DMS153 treated with DMSO at 0.1 percent for 48 hours (cell line): ENCODE measurements around the gene SPIRE2.
"Not testable (repeated sequence)": the region's sequence is repeated elsewhere in the genome, so short reads cannot be mapped to it uniquely, and the experiment has no call there.

Experiments used
- DNase-seq: peaks from one replicate; lab custom pipeline; 2025; ENCODE audit not compliant: unreplicated experiment; lab: John Stamatoyannopoulos, UW

The SPIRE2 gene

GRCh38 chr16:89834813-89835363, 6.6 kb downstream of the SPIRE2 start:
- not testable (repeated sequence) for DNase-seq

GRCh38 chr16:89836484-89836883, 8.2 kb downstream of the SPIRE2 start:
- DNase-seq: not testable (repeated sequence)

- no peak for DNase-seq
Observed at GRCh38 chr16:89837014-89837546, 8.8 kb downstream of the SPIRE2 start.

- DNase-seq: no peak
Observed at GRCh38 chr16:89841275-89841674, 13.0 kb downstream of the SPIRE2 start.

- no peak for DNase-seq
Observed at GRCh38 chr16:89842471-89843408, 14.5 kb downstream of the SPIRE2 start.

- DNase-seq: no peak
Observed at GRCh38 chr16:89843409-89844350, 15.4 kb downstream of the SPIRE2 start.

- DNase-seq: no peak
Observed at GRCh38 chr16:89844739-89845339, 16.6 kb downstream of the SPIRE2 start.

DNA sequence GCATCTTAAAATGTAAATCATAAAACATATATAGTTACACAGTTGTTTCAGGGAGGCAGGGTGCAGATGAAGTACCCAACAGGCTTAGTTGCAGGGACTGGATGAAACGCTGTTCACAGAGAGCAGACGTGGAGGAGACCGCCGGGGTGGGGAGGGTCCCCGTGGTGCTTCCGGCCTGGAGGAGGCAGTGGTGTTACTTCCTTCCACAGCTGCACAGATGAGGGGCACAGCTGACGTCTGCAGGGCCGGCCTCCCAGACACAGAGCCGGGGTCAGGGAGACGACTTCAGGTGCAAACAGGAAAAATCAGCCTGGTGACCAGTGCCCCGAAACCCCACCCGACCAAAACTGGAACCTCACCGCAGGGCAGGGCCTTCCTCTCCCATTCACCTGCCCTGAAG, 17.1 kb downstream of the SPIRE2 start:
- DNase-seq: no peak

DNA sequence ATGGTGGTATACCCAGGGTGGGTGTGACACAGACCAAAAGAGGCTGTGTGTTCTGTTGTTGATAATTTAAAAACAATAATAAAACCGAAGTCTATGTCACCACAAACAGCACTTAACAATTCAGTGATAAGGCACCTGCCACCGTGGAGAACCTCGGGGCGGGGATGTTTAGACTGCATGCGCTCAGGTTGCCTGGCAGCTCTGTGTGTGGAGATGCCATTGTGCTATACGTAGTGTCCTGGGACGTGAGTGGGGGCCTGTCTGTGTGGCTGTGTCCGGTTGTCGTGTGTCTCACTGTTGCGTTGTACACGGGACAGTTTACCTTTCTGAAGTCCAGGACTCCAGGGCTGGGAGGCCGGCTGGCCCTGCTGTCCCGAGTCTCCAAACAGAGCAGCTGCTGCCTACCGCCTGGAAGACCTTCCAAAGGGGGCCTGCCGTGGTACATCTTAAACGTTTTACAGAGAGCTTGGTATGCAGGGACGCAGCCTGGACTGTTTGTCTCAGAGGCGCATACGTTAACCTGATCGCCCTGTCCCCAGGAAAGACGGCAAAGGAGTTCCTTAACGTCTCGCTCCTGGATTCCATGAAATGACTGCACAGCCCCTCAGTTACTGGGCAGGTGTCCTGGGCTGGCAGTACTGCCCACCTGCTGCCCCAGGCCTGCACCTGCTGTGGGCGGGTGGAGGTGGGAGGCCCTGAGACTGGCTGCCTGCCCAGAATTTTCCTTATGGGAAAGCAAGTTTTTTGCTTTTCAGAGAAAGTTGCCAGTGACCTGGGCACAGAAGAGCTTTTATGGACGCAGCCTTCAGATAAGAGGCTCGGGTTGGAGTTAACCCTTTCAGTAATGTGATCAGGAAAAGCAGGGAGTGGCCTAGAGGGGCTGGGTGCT, 19.0 kb downstream of the SPIRE2 start:
- DNase-seq: peak; percentile 24

GRCh38 chr16:89847940-89848297, 19.6 kb downstream of the SPIRE2 start:
- DNase-seq: no peak

DNA sequence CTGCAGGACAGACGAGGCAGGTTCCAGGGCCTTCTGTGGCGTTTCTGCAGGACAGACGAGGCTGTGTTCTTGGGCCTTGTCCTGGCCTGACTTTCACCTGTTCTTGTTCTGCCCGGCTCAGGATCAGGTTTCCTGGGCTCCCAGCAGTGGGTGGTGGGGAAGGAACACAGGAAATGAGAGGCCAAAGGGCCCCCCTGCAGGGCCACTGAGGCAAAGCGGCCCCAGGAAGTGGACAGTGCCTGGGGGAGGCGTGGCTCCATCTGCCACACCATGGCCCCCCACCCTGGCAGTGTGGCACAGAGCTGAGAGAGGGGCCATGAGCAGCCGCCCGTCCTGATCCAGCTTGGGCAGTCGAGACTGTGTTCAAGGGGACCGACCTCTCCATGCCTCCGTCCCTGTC, 20.7 kb downstream of the SPIRE2 start:
- DNase-seq: no peak

- no peak for DNase-seq
Observed at GRCh38 chr16:89853306-89853993, 25.2 kb downstream of the SPIRE2 start.

GRCh38 chr16:89855301-89855945, 27.1 kb downstream of the SPIRE2 start:
- DNase-seq: no peak

GRCh38 chr16:89855986-89856385, 27.7 kb downstream of the SPIRE2 start:
- no peak for DNase-seq

- no peak for DNase-seq
Observed at GRCh38 chr16:89858973-89859614, 30.8 kb downstream of the SPIRE2 start.

DNA sequence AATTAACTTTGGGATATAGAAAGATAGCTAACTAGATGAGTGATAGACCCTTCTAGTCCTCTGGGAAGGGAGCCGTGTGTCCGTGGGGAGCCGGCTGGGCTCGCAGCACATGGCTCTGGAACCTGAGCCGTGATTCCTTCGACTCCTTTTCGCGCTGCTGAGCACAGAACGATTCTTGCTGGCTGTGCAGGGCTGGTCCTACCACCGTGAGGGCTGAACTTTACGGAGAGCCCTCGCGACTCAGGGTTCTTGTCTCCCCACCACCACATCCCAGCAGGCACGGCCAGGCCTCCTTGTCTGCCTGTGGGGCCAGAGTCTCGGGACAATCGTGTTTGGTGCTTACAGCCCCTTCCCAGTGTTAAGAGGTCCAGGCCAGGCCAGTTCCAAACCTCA, 31.3 kb downstream of the SPIRE2 start:
- no peak for DNase-seq

GRCh38 chr16:89860747-89861304, 32.6 kb downstream of the SPIRE2 start:
- DNase-seq: peak; percentile 4

GRCh38 chr16:89861648-89862047, 33.4 kb downstream of the SPIRE2 start:
- no peak for DNase-seq
